Ovary (tissue), 3 donors: ENCODE results near the gene STK17B.

Source experiments
- EP300 ChIP-seq: sonication (generic); formaldehyde crosslinking; IDR thresholded peaks from one replicate; pipeline ENCODE4 v1.6.1; 2017; ENCODE audit warnings: antibody characterized with exemption
- POLR2A ChIP-seq: fragments of 450-650 bp; IDR thresholded peaks from one replicate; pipeline ENCODE4 v1.6.1; 2017; ENCODE audit warnings: antibody characterized with exemption, mild to moderate bottlenecking, moderate library complexity
- TF ChIP-seq, protein P1 (sequence below), 3 donors: fragments of 450-650 bp in 2 of 3; fragments of 200-600 bp in 1 of 3; IDR thresholded peaks; one replicate each; pipeline versions ENCODE4 v1.5.1 to v1.8.0; 2016 to 2022; ENCODE audit warnings: antibody characterized with exemption in 3 of 3, mild to moderate bottlenecking in 1 of 3
- donor health status: DM: no; HTN: no; CAD: no.

DNA sequence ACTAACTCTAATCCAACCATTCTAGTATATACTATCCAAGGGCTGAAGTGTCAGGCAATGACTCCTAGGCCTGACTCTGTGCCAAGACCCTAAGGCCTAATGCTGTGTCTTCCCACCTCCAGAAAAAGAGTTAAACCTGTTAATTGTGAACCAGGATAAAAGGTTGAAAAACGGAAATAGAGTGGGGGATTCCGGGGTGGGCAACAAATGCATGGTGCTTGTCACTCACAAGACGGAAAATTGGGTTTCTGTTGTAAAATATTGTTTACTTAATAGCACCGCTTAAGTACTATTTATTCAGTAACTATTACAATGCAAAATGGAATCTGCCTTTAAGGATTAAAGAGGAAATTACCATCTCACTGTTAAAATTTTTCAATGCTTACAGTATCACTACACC is 3.2 kb downstream of the STK17B start:
- TF ChIP-seq, protein P1, sequence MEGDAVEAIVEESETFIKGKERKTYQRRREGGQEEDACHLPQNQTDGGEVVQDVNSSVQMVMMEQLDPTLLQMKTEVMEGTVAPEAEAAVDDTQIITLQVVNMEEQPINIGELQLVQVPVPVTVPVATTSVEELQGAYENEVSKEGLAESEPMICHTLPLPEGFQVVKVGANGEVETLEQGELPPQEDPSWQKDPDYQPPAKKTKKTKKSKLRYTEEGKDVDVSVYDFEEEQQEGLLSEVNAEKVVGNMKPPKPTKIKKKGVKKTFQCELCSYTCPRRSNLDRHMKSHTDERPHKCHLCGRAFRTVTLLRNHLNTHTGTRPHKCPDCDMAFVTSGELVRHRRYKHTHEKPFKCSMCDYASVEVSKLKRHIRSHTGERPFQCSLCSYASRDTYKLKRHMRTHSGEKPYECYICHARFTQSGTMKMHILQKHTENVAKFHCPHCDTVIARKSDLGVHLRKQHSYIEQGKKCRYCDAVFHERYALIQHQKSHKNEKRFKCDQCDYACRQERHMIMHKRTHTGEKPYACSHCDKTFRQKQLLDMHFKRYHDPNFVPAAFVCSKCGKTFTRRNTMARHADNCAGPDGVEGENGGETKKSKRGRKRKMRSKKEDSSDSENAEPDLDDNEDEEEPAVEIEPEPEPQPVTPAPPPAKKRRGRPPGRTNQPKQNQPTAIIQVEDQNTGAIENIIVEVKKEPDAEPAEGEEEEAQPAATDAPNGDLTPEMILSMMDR (IDR thresholded peaks at IDR 0.05): no peak
- no peak for TF ChIP-seq POLR2A
- no peak for TF ChIP-seq EP300
